Measurements from ENCODE around the gene ASB12.

Gene ASB12

GRCh38 chrX:64184396-64184795 lies 46.0 kb downstream of the ASB12 start:
- DNase-seq: no peak

GRCh38 chrX:64182208-64182607 lies 48.2 kb downstream of the ASB12 start:
- DNase-seq: no peak

- DNase-seq: peak; percentile 4
Measured at GRCh38 chrX:64176876-64177275, 53.5 kb downstream of the ASB12 start.

Data from MV-4-11 (cell line).